Measurements from ENCODE around the gene NME3.

Gene NME3

GRCh38 chr16:1768767-1769401 lies 2.5 kb downstream of the NME3 start:
- no peak for DNase-seq (ENCODE audit: low read depth)

GRCh38 chr16:1768061-1768766 lies 3.1 kb downstream of the NME3 start:
- no peak for DNase-seq (ENCODE audit: low read depth)

- no peak for DNase-seq (ENCODE audit: low read depth)
These were observed 4.0 kb downstream of the NME3 start for GRCh38 chr16:1767116-1767994.

GRCh38 chr16:1766701-1767100 lies 4.6 kb downstream of the NME3 start:
- no peak for DNase-seq (ENCODE audit: low read depth)

- no peak for DNase-seq (ENCODE audit: low read depth)
These were observed 5.1 kb downstream of the NME3 start for GRCh38 chr16:1766231-1766630.

- DNase-seq (ENCODE audit: low read depth): no peak
These were observed 5.5 kb downstream of the NME3 start for GRCh38 chr16:1765826-1766225.

- DNase-seq (ENCODE audit: low read depth): no peak
These were observed 6.4 kb downstream of the NME3 start for GRCh38 chr16:1764971-1765370.

GRCh38 chr16:1763521-1764511 lies 7.5 kb downstream of the NME3 start:
- no peak for DNase-seq (ENCODE audit: low read depth)

- no peak for DNase-seq (ENCODE audit: low read depth)
These were observed 8.3 kb downstream of the NME3 start for GRCh38 chr16:1762879-1763520.

GRCh38 chr16:1762196-1762878 lies 9.0 kb downstream of the NME3 start:
- no peak for DNase-seq (ENCODE audit: low read depth)

GRCh38 chr16:1761751-1762150 lies 9.6 kb downstream of the NME3 start:
- DNase-seq (ENCODE audit: low read depth): no peak

- DNase-seq (ENCODE audit: low read depth): no peak
These were observed 10.4 kb downstream of the NME3 start for GRCh38 chr16:1760911-1761310.

- no peak for DNase-seq (ENCODE audit: low read depth)
These were observed 11.8 kb downstream of the NME3 start for GRCh38 chr16:1759511-1759910.

GRCh38 chr16:1758923-1759322 lies 12.4 kb downstream of the NME3 start:
- DNase-seq (ENCODE audit: low read depth): no peak

- no peak for DNase-seq (ENCODE audit: low read depth)
These were observed 13.5 kb downstream of the NME3 start for GRCh38 chr16:1757714-1758461.

- no peak for DNase-seq (ENCODE audit: low read depth)
These were observed 17.1 kb downstream of the NME3 start for GRCh38 chr16:1754204-1754603.

GRCh38 chr16:1752853-1753252 lies 18.5 kb downstream of the NME3 start:
- DNase-seq (ENCODE audit: low read depth): no peak

GRCh38 chr16:1751946-1752345 lies 19.4 kb downstream of the NME3 start:
- no peak for DNase-seq (ENCODE audit: low read depth)

GRCh38 chr16:1749152-1750117 lies 21.9 kb downstream of the NME3 start:
- DNase-seq (ENCODE audit: low read depth): no peak
